GM18526 (cell line): ENCODE data around the gene C9orf72.

ENCODE experiments used
- POLR2A ChIP-seq: IDR thresholded peaks from 3 replicates; pipeline ENCODE4 v1.6.1; 2011; ENCODE audit not compliant: insufficient read length; ENCODE audit errors: extremely low read depth

Gene C9orf72

GRCh38 chr9:27572918-27573633, at the start of gene C9orf72:
Gene C9orf72 (minus strand): TSS chr9:27573481. CDS start chr9:27567120, 6,361 bp downstream.
- peak; percentile 71 for TF ChIP-seq POLR2A

GRCh38 chr9:27622693-27623340, 49.5 kb upstream of the C9orf72 start:
- TF ChIP-seq POLR2A = no peak

- TF ChIP-seq POLR2A = no peak
Measured at GRCh38 chr9:27619743-27620142, 46.5 kb upstream of the C9orf72 start.

GRCh38 chr9:27618066-27618465, 44.8 kb upstream of the C9orf72 start:
- no peak for TF ChIP-seq POLR2A

- TF ChIP-seq POLR2A = no peak
Measured at GRCh38 chr9:27614551-27614950, 41.3 kb upstream of the C9orf72 start.

- TF ChIP-seq POLR2A = no peak
Measured at GRCh38 chr9:27610622-27611021, 37.3 kb upstream of the C9orf72 start.

- no peak for TF ChIP-seq POLR2A
Measured at GRCh38 chr9:27602954-27603353, 29.7 kb upstream of the C9orf72 start.

- TF ChIP-seq POLR2A = no peak
Measured at GRCh38 chr9:27602142-27602861, 29.0 kb upstream of the C9orf72 start.

- TF ChIP-seq POLR2A = no peak
Measured at GRCh38 chr9:27601396-27601795, 28.1 kb upstream of the C9orf72 start.

GRCh38 chr9:27600256-27600655, 27.0 kb upstream of the C9orf72 start:
- no peak for TF ChIP-seq POLR2A

- TF ChIP-seq POLR2A = no peak
Measured at GRCh38 chr9:27599870-27600238, 26.6 kb upstream of the C9orf72 start.

GRCh38 chr9:27599102-27599869, 26.0 kb upstream of the C9orf72 start:
- no peak for TF ChIP-seq POLR2A

- TF ChIP-seq POLR2A = no peak
Measured at GRCh38 chr9:27595733-27596132, 22.5 kb upstream of the C9orf72 start.

GRCh38 chr9:27591672-27592071, 18.4 kb upstream of the C9orf72 start:
- TF ChIP-seq POLR2A = no peak

GRCh38 chr9:27591093-27591492, 17.8 kb upstream of the C9orf72 start:
- no peak for TF ChIP-seq POLR2A

- no peak for TF ChIP-seq POLR2A
Measured at GRCh38 chr9:27590651-27591050, 17.4 kb upstream of the C9orf72 start.

- TF ChIP-seq POLR2A = no peak
Measured at GRCh38 chr9:27589462-27589861, 16.2 kb upstream of the C9orf72 start.
